Neural cell (in vitro differentiated cells): ENCODE results near the gene MOG. TPM values are rescaled to one million over a fixed set of nuclear protein-coding genes. Genes with fewer than 3 reads are reported as not detected.

Source experiments
- H2AFZ ChIP-seq: fragments of 200-600, 300-800 bp; sonication (generic), shearing (Covaris generic); 2 replicates; pipeline ENCODE4 v1.6.0; 2014; ENCODE audit warnings: low read depth, mild to moderate bottlenecking, antibody characterized with exemption, low read length, moderate library complexity
- H3F3A ChIP-seq: fragments of 200-600 bp; shearing (Covaris generic); 2 replicates; pipeline ENCODE4 v1.6.1; 2016; ENCODE audit warnings: mild to moderate bottlenecking, moderate library complexity, mixed read lengths, antibody characterized with exemption, low read length; ENCODE audit not compliant: insufficient read depth, poor library complexity, severe bottlenecking
- H3K27ac ChIP-seq: fragments of 200-600, 300-800 bp; sonication (generic), shearing (Covaris generic); 2 replicates; pipeline ENCODE4 v1.5.1; 2014; ENCODE audit warnings: mild to moderate bottlenecking, low read length, moderate library complexity
- H3K27me3 ChIP-seq: fragments of 300-800, 200-600 bp; sonication (generic), shearing (Covaris generic); 2 replicates; pipeline ENCODE4 v1.6.0; 2014; ENCODE audit warnings: mild to moderate bottlenecking, low read depth, low read length, moderate library complexity; ENCODE audit not compliant: insufficient read depth
- H3K36me3 ChIP-seq: fragments of 300-800, 200-600 bp; sonication (generic), shearing (Covaris generic); 2 replicates; pipeline ENCODE4 v1.5.1; 2014; ENCODE audit warnings: mild to moderate bottlenecking, antibody characterized with exemption, low read length, moderate library complexity; ENCODE audit not compliant: insufficient read depth
- H3K4me2 ChIP-seq: fragments of 300-800, 200-600 bp; sonication (generic), shearing (Covaris generic); 2 replicates; pipeline ENCODE4 v1.6.0; 2014; ENCODE audit warnings: mild to moderate bottlenecking, low read length
- H3K4me3 ChIP-seq: fragments of 300-800, 200-600 bp; sonication (generic), shearing (Covaris generic); 2 replicates; pipeline ENCODE4 v1.5.1; 2014; ENCODE audit warnings: mild to moderate bottlenecking, low read length, moderate library complexity
- H3K79me2 ChIP-seq: fragments of 200-600 bp; shearing (Covaris generic); replicated peaks from 2 replicates; pipeline ENCODE4 v1.6.0; 2014; ENCODE audit warnings: mild to moderate bottlenecking, low read length, moderate library complexity; ENCODE audit not compliant: insufficient read depth
- H3K9ac ChIP-seq: fragments of 300-800, 200-600 bp; sonication (generic), shearing (Covaris generic); 2 replicates; pipeline ENCODE4 v1.6.1; 2016; ENCODE audit warnings: mild to moderate bottlenecking, low read length, mixed read lengths
- H3K9me2 ChIP-seq: fragments of 200-600 bp; shearing (Covaris generic); 2 replicates; pipeline ENCODE4 v1.6.1; 2016; ENCODE audit warnings: mild to moderate bottlenecking, low read length, mixed read lengths; ENCODE audit not compliant: insufficient read depth
- H3K9me3 ChIP-seq: fragments of 200-600, 300-800 bp; sonication (generic), shearing (Covaris generic); 2 replicates; pipeline ENCODE4 v1.6.1; 2016; ENCODE audit warnings: mild to moderate bottlenecking, mixed run types, low read length, moderate library complexity, mixed read lengths
- H4K20me1 ChIP-seq: fragments of 200-600 bp; shearing (Covaris generic); 2 replicates; pipeline ENCODE4 v1.6.1; 2016; ENCODE audit warnings: mild to moderate bottlenecking, mixed run types; ENCODE audit not compliant: insufficient read depth
- EP300 ChIP-seq: fragments of 450-650 bp; conservative IDR thresholded peaks from 2 replicates; pipeline ENCODE4 v1.6.1; 2014; ENCODE audit warnings: antibody characterized with exemption, mild to moderate bottlenecking, moderate library complexity; ENCODE audit not compliant: poor library complexity, severe bottlenecking
- EZH2 ChIP-seq: fragments of 200-600, 300-800 bp; shearing (Covaris generic), sonication (generic); IDR thresholded peaks from 2 replicates; pipeline ENCODE4 v1.6.1; 2014; ENCODE audit warnings: antibody characterized with exemption, low read length, borderline replicate concordance, mild to moderate bottlenecking; ENCODE audit not compliant: insufficient read depth, poor library complexity, severe bottlenecking
- MXI1 ChIP-seq: fragments of 450-650 bp; conservative IDR thresholded peaks from 2 replicates; pipeline ENCODE4 v1.6.1; 2014; ENCODE audit warnings: antibody characterized with exemption, mild to moderate bottlenecking; ENCODE audit not compliant: poor library complexity, severe bottlenecking
- POLR2AphosphoS5 ChIP-seq: IDR thresholded peaks from 2 replicates; pipeline ENCODE4 v1.6.1; 2012
- RAD21 ChIP-seq: fragments of 450-650 bp; conservative IDR thresholded peaks from 2 replicates; pipeline ENCODE4 v1.6.1; 2014; ENCODE audit warnings: antibody characterized with exemption, mild to moderate bottlenecking, moderate library complexity
- SMC3 ChIP-seq: fragments of 450-650 bp; conservative IDR thresholded peaks from 2 replicates; pipeline ENCODE4 v1.6.1; 2014; ENCODE audit warnings: antibody characterized with exemption, mild to moderate bottlenecking, moderate library complexity; ENCODE audit not compliant: poor library complexity
- TAF1 ChIP-seq: IDR thresholded peaks from 2 replicates; pipeline ENCODE4 v1.6.1; 2012; ENCODE audit warnings: low read depth
- polyA minus RNA-seq: library from RNA; depleted of rRNA, polyadenylated mRNA; stranded (reverse); fragments of >200 nt; gene quantifications from 2 replicates; pipeline ENCODE4 v1.2.3, GENCODE V29; 2014
- polyA plus RNA-seq: library from polyadenylated mRNA; depleted of rRNA; stranded (reverse); fragments of >200 nt; gene quantifications from 2 replicates; pipeline ENCODE4 v1.2.3, GENCODE V29; 2014
- TF ChIP-seq, protein P1 (sequence below): IDR thresholded peaks from 2 replicates; pipeline ENCODE4 v1.6.1; 2012; ENCODE audit warnings: borderline replicate concordance
- TF ChIP-seq, protein P2 (sequence below): fragments of 450-650 bp; IDR thresholded peaks from 2 replicates; pipeline ENCODE4 v1.5.1; 2014; ENCODE audit warnings: antibody characterized with exemption, mild to moderate bottlenecking, moderate library complexity; ENCODE audit not compliant: poor library complexity, severe bottlenecking

The MOG gene
- polyA plus RNA-seq: not detected in 2 replicates
- 0.49 TPM in 1 of 2 replicates, not detected in the other for polyA minus RNA-seq

GRCh38 chr6:29656798-29657197, at the start of gene MOG:
TSS of gene MOG (plus strand) at chr6:29657092. CDS start at chr6:29657210, 118 bp downstream.
- no peak within 1 kb of the TSS for H3K27ac ChIP-seq
- H3K4me3 ChIP-seq: no peak within 1 kb of the TSS
- H3K9me2 ChIP-seq: no peaks in the 10 kb centered on the region
- H3K79me2 ChIP-seq: no peaks in the 10 kb centered on the region
- no peak within 1 kb of the TSS for H3K9ac ChIP-seq
- no peaks in the 10 kb centered on the region for H3K36me3 ChIP-seq
- no peak within 1 kb of the TSS for H2AFZ ChIP-seq
- H3K9me3 ChIP-seq: no peaks in the 10 kb centered on the region
- no peaks in the 10 kb centered on the region for H3K27me3 ChIP-seq
- H3K4me2 ChIP-seq: no peak within 1 kb of the TSS
- no peaks in the 10 kb centered on the region for H4K20me1 ChIP-seq
- no peaks in the 10 kb centered on the region for H3F3A ChIP-seq
- TF ChIP-seq, protein P1, sequence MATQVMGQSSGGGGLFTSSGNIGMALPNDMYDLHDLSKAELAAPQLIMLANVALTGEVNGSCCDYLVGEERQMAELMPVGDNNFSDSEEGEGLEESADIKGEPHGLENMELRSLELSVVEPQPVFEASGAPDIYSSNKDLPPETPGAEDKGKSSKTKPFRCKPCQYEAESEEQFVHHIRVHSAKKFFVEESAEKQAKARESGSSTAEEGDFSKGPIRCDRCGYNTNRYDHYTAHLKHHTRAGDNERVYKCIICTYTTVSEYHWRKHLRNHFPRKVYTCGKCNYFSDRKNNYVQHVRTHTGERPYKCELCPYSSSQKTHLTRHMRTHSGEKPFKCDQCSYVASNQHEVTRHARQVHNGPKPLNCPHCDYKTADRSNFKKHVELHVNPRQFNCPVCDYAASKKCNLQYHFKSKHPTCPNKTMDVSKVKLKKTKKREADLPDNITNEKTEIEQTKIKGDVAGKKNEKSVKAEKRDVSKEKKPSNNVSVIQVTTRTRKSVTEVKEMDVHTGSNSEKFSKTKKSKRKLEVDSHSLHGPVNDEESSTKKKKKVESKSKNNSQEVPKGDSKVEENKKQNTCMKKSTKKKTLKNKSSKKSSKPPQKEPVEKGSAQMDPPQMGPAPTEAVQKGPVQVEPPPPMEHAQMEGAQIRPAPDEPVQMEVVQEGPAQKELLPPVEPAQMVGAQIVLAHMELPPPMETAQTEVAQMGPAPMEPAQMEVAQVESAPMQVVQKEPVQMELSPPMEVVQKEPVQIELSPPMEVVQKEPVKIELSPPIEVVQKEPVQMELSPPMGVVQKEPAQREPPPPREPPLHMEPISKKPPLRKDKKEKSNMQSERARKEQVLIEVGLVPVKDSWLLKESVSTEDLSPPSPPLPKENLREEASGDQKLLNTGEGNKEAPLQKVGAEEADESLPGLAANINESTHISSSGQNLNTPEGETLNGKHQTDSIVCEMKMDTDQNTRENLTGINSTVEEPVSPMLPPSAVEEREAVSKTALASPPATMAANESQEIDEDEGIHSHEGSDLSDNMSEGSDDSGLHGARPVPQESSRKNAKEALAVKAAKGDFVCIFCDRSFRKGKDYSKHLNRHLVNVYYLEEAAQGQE: no peak

DNA sequence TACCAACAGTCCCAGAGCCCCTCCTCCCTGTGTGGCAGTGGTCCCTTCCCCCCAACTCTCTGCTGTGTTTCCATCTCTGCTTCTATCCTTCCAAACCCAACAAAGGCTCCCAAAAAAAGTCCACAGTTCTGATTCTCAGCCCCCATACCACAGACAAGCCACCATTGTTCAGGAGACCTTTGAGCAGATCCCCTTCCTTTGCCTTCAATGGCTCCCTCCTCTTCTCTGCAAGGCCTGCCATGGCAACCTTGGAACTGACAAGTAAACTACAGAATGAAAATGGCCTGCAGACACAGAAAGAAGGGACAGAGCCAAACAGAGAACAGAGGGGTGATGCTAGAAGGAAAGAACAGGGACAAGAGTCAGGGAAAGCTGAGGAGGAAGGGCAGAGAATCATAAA, 48.8 kb upstream of the MOG start:
- Histone ChIP-seq H3K4me3 (no peak overlapping the region), H3K9me3 (no peaks in the 10 kb centered on the region), H3K9ac (no peak overlapping the region), H3F3A (no peaks in the 10 kb centered on the region), H3K36me3 (peaks cover 33% of the 10 kb centered on the region), H3K4me2 (no peak overlapping the region), H3K27me3 (no peaks in the 10 kb centered on the region), H3K27ac (no peak overlapping the region), H4K20me1 (no peaks in the 10 kb centered on the region), H3K9me2 (no peaks in the 10 kb centered on the region), H2AFZ (no peak overlapping the region), H3K79me2 (no peaks in the 10 kb centered on the region)
- TF ChIP-seq TAF1: no peak
- TF ChIP-seq POLR2AphosphoS5: no peak
- TF ChIP-seq EZH2: no peak
- TF ChIP-seq EP300: no peak
- TF ChIP-seq MXI1: no peak
- no peak for TF ChIP-seq RAD21
- TF ChIP-seq SMC3: no peak
- TF ChIP-seq, protein P1: no peak
- TF ChIP-seq, protein P2, sequence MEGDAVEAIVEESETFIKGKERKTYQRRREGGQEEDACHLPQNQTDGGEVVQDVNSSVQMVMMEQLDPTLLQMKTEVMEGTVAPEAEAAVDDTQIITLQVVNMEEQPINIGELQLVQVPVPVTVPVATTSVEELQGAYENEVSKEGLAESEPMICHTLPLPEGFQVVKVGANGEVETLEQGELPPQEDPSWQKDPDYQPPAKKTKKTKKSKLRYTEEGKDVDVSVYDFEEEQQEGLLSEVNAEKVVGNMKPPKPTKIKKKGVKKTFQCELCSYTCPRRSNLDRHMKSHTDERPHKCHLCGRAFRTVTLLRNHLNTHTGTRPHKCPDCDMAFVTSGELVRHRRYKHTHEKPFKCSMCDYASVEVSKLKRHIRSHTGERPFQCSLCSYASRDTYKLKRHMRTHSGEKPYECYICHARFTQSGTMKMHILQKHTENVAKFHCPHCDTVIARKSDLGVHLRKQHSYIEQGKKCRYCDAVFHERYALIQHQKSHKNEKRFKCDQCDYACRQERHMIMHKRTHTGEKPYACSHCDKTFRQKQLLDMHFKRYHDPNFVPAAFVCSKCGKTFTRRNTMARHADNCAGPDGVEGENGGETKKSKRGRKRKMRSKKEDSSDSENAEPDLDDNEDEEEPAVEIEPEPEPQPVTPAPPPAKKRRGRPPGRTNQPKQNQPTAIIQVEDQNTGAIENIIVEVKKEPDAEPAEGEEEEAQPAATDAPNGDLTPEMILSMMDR: no peak
